Measurements from ENCODE around the gene CACNA1H.
A peak's percentile ranks its signal among the peaks of the same experiment; 100 is the strongest.

Gene CACNA1H

GRCh38 chr16:1152651-1153259 lies at the start of gene CACNA1H:
Gene CACNA1H (plus strand): TSS chr16:1153106. CDS start chr16:1153738, 632 bp downstream.
- DNase-seq (ENCODE audit: extremely low read depth in 1 of 2, low read depth in 1 of 2): no peak

DNA sequence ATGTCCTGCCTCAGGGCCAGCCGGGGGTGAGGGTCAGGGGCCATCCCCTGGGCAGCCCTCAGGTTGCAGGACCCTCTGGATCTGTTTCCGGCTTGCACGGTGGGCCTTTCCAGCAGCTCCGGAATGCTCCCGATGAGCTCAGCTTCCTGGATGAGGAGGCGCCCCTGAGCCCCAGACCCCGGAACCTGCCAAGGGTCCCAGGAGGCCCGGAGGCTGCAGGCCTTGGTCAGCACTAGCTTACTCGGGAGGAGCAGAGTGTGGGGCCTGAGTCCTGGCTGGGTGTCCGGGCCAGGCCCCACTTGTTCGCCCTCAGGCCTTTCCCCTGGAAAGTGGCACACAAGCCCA lies 49.3 kb upstream of the CACNA1H start:
- DNase-seq (ENCODE audit: extremely low read depth in 1 of 2, low read depth in 1 of 2): no peak

DNA sequence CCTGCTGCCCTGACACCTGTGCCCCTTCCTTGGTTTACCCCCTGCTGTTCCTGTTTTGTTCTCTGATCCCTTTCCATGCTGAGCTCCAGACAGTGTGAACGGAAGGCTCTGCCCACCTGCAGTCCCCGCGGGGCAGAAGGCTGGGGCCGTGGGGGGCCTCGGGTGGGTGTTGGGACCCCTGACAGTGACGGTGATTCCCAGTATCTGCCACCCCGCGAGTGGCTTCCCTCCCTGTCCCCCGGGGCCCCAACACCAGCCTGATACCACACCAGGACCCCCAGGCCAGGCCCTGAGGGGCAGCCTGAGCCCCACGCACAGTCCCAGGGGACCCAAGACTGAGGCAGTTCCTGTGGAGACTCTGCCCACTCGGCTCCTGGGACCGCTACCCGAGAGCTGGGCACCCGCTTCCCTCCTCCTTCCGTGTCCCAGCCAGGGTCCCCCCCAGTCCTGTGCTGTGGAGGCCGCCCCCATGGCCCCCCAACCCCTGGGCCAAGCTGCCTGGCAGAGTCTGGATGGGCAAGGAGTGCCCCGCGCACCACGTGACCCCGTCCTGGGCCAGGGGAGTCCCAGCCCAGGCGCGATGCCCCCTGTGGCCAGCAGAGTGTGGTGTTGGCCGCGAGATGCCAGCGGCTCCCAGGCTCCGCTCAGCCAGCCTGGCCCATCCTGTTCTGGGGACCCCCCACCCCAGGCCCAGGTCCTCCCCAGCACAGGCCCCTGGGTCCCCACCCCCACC lies 46.9 kb upstream of the CACNA1H start:
- peak; percentile 12 to 13 for DNase-seq (ENCODE audit: extremely low read depth in 1 of 2, low read depth in 1 of 2)

GRCh38 chr16:1106659-1107058 lies 46.2 kb upstream of the CACNA1H start:
- DNase-seq (ENCODE audit: extremely low read depth in 1 of 2, low read depth in 1 of 2): no peak

GRCh38 chr16:1107141-1107540 lies 45.8 kb upstream of the CACNA1H start:
- no peak for DNase-seq (ENCODE audit: extremely low read depth in 1 of 2, low read depth in 1 of 2)

DNA sequence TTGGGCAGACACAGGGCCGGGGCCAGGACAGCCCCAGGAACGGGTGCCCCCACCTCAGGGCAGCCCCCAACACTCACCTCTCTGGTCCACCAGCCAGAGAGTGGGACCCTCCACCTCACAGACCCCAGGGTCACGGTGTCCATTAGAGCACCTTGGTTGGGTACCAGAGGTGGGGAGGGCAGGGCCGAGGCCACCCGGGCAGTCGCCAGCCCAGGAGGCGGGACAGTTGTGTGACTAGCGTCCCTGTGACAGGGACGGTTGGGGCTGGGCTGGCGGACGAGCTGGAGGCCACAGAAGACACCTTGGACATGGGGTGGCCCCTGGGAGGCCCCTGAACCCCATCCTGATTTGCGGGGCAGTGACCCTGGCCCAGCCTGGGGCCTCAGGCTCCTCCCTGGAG lies 45.2 kb upstream of the CACNA1H start:
- DNase-seq (ENCODE audit: extremely low read depth in 1 of 2, low read depth in 1 of 2): no peak

- DNase-seq (ENCODE audit: extremely low read depth in 1 of 2, low read depth in 1 of 2): no peak
Measured at GRCh38 chr16:1108299-1109252, 44.3 kb upstream of the CACNA1H start.

DNA sequence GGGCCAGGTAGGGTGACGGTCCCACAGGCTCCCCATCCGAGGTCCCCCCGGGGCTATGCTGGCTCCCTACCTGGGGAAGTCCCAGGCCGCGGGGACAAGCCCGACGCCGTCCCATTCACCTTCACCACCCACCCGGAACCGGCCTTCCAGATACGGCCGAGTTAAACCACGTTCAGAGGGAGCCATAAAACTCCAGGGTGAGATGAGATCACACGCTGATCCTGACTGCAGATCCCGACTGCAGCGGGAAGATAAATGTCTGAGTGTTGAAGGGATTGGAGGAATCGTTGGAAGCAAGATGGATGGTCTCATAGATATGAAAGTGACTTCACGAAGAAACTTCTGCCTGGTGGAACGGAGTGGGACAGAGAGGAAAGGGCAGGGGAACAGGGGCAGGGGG lies 43.3 kb upstream of the CACNA1H start:
- DNase-seq (ENCODE audit: extremely low read depth in 1 of 2, low read depth in 1 of 2): no peak

- no peak for DNase-seq (ENCODE audit: extremely low read depth in 1 of 2, low read depth in 1 of 2)
Measured at GRCh38 chr16:1112506-1113184, 40.3 kb upstream of the CACNA1H start.

DNA sequence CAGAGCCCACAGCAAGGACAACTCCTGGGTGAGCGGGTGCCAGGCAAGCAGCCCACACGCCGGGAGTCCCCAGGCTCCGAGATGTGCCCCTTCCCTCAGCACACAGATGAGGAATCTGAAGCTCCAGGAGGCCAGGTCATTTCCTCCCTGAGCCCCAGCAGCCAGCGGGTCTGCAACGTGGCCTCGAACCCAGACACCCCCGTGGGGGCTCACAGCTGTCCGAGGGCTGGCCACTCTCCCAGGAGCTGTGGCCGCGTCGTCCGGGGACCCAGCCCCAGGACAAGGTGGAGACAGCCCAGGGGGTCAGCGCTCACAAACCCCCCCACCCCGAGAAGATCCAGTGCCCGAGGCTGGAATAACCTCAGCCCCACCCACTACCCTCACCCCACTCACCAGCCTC lies 39.4 kb upstream of the CACNA1H start:
- no peak for DNase-seq (ENCODE audit: extremely low read depth in 1 of 2, low read depth in 1 of 2)

GRCh38 chr16:1113889-1114526 lies 38.9 kb upstream of the CACNA1H start:
- no peak for DNase-seq (ENCODE audit: extremely low read depth in 1 of 2, low read depth in 1 of 2)

GRCh38 chr16:1116693-1117077 lies 36.2 kb upstream of the CACNA1H start:
- no peak for DNase-seq (ENCODE audit: extremely low read depth in 1 of 2, low read depth in 1 of 2)

DNA sequence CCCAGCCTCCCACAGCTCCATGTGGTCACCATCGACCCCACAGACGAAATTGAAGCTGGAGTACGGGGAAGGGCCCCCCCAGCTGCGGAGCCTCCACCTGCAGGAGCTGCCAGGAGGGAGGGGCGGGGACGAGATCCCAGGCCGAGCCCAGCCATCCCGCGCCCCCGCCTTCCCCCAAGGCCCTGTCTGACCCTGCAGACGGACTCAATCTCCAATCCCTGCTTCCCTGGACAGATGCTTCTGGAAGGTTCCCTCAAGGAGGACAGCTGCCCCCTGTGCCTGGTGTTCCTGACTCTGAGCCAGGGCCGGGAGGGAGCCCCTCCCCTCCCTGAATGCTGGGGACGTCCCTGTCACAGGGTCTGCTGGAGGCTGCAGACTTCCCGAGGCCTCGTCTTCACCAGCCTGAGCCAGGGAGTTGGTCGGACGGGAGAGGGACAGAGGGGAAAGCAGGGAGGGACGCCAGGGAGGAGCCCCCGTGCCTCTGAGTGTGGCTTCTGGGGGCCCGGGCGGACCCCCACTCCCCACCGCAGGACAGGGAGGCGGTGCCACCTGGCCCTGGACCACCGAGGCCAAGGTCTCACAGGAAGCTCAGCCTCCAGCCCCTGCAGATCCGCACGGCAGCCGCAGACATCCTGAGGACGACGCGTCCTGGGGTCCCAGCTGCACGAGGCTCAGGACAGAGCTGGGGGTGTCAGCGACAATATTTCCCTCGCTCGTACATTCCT lies 35.6 kb upstream of the CACNA1H start:
- no peak for DNase-seq (ENCODE audit: extremely low read depth in 1 of 2, low read depth in 1 of 2)

- DNase-seq (ENCODE audit: extremely low read depth in 1 of 2, low read depth in 1 of 2): no peak
Measured at GRCh38 chr16:1117926-1118325, 35.0 kb upstream of the CACNA1H start.

DNA sequence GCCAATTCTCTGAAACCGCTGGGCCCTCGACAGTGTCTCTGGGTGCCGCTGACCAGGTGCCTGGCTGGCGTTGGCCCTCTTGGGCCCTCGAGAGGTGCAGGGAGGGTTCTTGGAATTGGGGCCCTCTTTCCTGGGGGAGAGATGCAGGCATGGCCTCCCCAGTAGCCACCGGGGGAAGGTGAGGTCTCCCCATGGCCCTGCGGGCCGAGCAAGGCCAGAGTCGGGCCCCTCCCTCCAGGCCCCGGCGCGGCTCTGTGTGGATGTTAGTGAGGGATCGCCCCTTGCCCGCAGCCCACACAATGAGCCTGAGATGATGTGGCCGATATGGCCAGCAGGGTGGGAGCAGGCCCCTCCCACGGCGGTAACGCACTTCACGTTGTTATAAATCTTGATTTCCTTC lies 33.8 kb upstream of the CACNA1H start:
- no peak for DNase-seq (ENCODE audit: extremely low read depth in 1 of 2, low read depth in 1 of 2)

DNA sequence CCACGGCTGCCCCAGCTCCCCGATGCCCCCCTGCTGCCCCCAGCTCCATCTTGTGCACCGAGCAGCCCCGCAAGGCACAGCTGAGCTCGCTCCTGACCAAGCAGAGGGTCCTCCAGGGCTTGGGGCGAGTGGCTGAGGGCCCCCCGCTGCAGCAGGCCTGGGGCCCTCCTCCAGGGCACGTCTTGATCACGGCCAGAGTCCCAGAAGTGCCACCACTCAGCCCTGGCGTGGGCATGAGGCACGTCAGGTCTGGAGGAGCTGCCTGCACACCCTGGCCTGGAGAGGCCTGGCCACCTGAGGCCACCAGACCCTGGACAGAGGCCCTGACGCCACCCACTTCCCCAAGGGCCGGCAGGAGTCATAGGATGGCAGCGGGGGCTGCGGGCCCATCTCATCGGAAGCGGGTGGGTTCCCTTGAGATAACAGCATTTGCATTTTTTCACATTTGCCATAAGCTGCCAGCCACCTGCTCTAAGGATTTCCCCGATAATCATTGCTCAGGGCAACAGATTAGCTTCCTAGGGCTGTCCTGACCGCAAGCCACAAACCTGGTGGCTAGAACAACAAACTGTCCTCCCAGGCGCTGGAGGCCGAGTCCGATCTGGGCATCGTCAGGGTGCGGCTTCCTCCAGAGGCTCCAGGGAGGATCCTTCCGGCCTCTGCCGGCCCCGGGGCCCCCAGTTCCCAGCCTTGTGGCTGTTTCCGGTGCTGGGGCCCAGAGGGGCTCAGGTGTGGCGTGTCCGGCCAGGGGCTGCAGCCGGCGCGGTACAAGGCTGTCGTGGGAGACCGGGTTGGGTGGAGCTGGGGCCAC lies 32.9 kb upstream of the CACNA1H start:
- no peak for DNase-seq (ENCODE audit: extremely low read depth in 1 of 2, low read depth in 1 of 2)

GRCh38 chr16:1120577-1120941 lies 32.3 kb upstream of the CACNA1H start:
- DNase-seq (ENCODE audit: extremely low read depth in 1 of 2, low read depth in 1 of 2): no peak

GRCh38 chr16:1121009-1121408 lies 31.9 kb upstream of the CACNA1H start:
- DNase-seq (ENCODE audit: extremely low read depth in 1 of 2, low read depth in 1 of 2): no peak
